ENCODE data around the gene DLL3. TPM values are rescaled to one million over a fixed set of nuclear protein-coding genes. Genes with fewer than 3 reads are reported as not detected.

DLL3 gene
- total RNA-seq, 1 experiment from 2014 or later, result 0.17 TPM

- Histone ChIP-seq H3K27me3 (ENCODE audit: insufficient read depth, low read length) (no peaks in the 10 kb centered on the region), H3K79me2 (ENCODE audit: insufficient read depth, low read length) (peaks cover 16% of the 10 kb centered on the region), H3K4me1 (ENCODE audit: control insufficient read depth in 1 of 2, insufficient read depth in 2 of 2, low read length in 2 of 2) (peaks cover 11 to 21% of the 10 kb centered on the region in 2 experiments), H3K36me3 (ENCODE audit: control insufficient read depth in 1 of 2, insufficient read depth in 2 of 2, low read length in 2 of 2) (no peaks in the 10 kb centered on the region), H3K4me3 (replicated peaks in 1 of 2; ENCODE audit: low read depth in 1 of 2, low read length in 2 of 2) (peak overlapping the region; percentile 78 to 82), H3K27ac (ENCODE audit: low read depth, low read length) (no peak overlapping the region), H3K4me2 (ENCODE audit: low read length) (peak overlapping the region; percentile 93), H3K9me3 (ENCODE audit: control insufficient read depth in 1 of 2, insufficient read depth in 1 of 2, low read depth in 1 of 2, low read length in 2 of 2) (no peaks in the 10 kb centered on the region), H2AFZ (ENCODE audit: low read depth, low read length, poor library complexity, severe bottlenecking) (peak overlapping the region; percentile 99), H4K20me1 (ENCODE audit: insufficient read depth) (no peaks in the 10 kb centered on the region), H3K9me2 (ENCODE audit: insufficient read depth) (no peaks in the 10 kb centered on the region), H3K9ac (ENCODE audit: low read length) (peak overlapping the region; percentile 71; the same call in 1 of the 2 replicates)
- intact Hi-C loops (cut with micrococcal nuclease), result loop anchor here (2.0 kb wide), 1 partner anchor 100 kb away; no protein-coding TSS in a partner anchor
- ChIA-PET RAD21 (ENCODE audit: low non-redundant PET in 1 of 2, low total read pairs in 2 of 2, uncharacterized antibody in 2 of 2, unreplicated experiment in 2 of 2) (no interaction called here), CTCF (interaction anchor here (0.9 to 1.9 kb wide), 4 partner anchors 8 to 133 kb away, joined by 3 to 9 read pairs (median 4); no protein-coding TSS in a partner anchor), POLR2A (interaction anchor here (1.6 kb wide), 1 partner anchor 105 kb away, joined by 5 read pairs; the partner anchor contains the start of gene RPS16)
- peak; percentile 13 for ATAC-seq
- DNase-seq (ENCODE audit: low read depth, low spot score), result no peak
- BruUV-seq (replicated peaks), result no TSS peak
- no peak for TF ChIP-seq ATF3 (IDR thresholded peaks at IDR 0.05)
- TF ChIP-seq CTCF (IDR thresholded peaks at IDR 0.05 in 2 of 3, conservative IDR thresholded peaks at IDR 0.05 in 1 of 3; ENCODE audit: borderline replicate concordance in 1 of 3, insufficient read depth in 1 of 3, low read depth in 2 of 3, low read length in 2 of 3), result peak in 1 of 3 experiments; percentile 11; a peak in 1 of 6 replicates
- 0 out of 2 replicates have a peak, but pooled peaks have one; percentile 20 for TF ChIP-seq CBX3 (IDR thresholded peaks at IDR 0.05; ENCODE audit: low read depth)
Measured at GRCh38 chr19:39540333-39540673, 41.6 kb downstream of the DLL3 start.

- intact Hi-C loops (cut with micrococcal nuclease), result no loop called here
- Histone ChIP-seq H2AFZ (ENCODE audit: low read depth, low read length, poor library complexity, severe bottlenecking) (no peak overlapping the region), H3K36me3 (ENCODE audit: control insufficient read depth in 1 of 2, insufficient read depth in 2 of 2, low read length in 2 of 2) (no peaks in the 10 kb centered on the region)
Measured at GRCh38 chr19:39542206-39542605, 43.5 kb downstream of the DLL3 start.

More at GRCh38 chr19:39542206-39542605, 43.5 kb downstream of the DLL3 start:
- Histone ChIP-seq H3K27ac (ENCODE audit: low read depth, low read length) (no peak overlapping the region), H3K79me2 (ENCODE audit: insufficient read depth, low read length) (peaks cover 16% of the 10 kb centered on the region), H3K4me3 (replicated peaks in 1 of 2; ENCODE audit: low read depth in 1 of 2, low read length in 2 of 2) (no peak overlapping the region), H3K9me3 (ENCODE audit: control insufficient read depth in 1 of 2, insufficient read depth in 1 of 2, low read depth in 1 of 2, low read length in 2 of 2) (no peaks in the 10 kb centered on the region), H3K9me2 (ENCODE audit: insufficient read depth) (no peaks in the 10 kb centered on the region), H3K4me1 (ENCODE audit: control insufficient read depth in 1 of 2, insufficient read depth in 2 of 2, low read length in 2 of 2) (peaks cover 11 to 21% of the 10 kb centered on the region in 2 experiments), H3K9ac (ENCODE audit: low read length) (no peak overlapping the region), H3K27me3 (ENCODE audit: insufficient read depth, low read length) (no peaks in the 10 kb centered on the region), H4K20me1 (ENCODE audit: insufficient read depth) (no peaks in the 10 kb centered on the region), H3K4me2 (ENCODE audit: low read length) (no peak overlapping the region)
- CTCF ChIA-PET, result interaction anchor here (0.8 kb wide), 1 partner anchor 10 kb away, joined by 3 read pairs; no protein-coding TSS in a partner anchor
- RAD21 ChIA-PET (ENCODE audit: low non-redundant PET in 1 of 2, low total read pairs in 2 of 2, uncharacterized antibody in 2 of 2, unreplicated experiment in 2 of 2), result no interaction called here
- no peak for DNase-seq (ENCODE audit: low read depth, low spot score)
- POLR2A ChIA-PET, result interaction anchor here (1.7 kb wide), 1 partner anchor 106 kb away, joined by 5 read pairs; the partner anchor contains the start of gene RPS16
- no peak for ATAC-seq
- BruUV-seq (replicated peaks), result no TSS peak
- TF ChIP-seq POLR2A (IDR thresholded peaks at IDR 0.05; ENCODE audit: borderline replicate concordance, extremely low read depth, insufficient read depth, insufficient read length) (no peak), FOSL1 (IDR thresholded peaks at IDR 0.05; ENCODE audit: low read depth) (no peak), TCF7L2 (IDR thresholded peaks at IDR 0.05; ENCODE audit: borderline replicate concordance, extremely low read depth, insufficient read depth, insufficient read length) (no peak), CBX3 (IDR thresholded peaks at IDR 0.05; ENCODE audit: low read depth) (no peak), ZNF274 (IDR thresholded peaks at IDR 0.05; ENCODE audit: low read depth, low read length) (no peak), MAX (IDR thresholded peaks at IDR 0.05) (no peak), EGR1 (IDR thresholded peaks at IDR 0.05; ENCODE audit: low read depth) (no peak), POLR2AphosphoS5 (IDR thresholded peaks at IDR 0.05; ENCODE audit: low read depth, low read length) (no peak), ELF1 (IDR thresholded peaks at IDR 0.05; ENCODE audit: borderline replicate concordance, low read depth) (no peak), EZH2phosphoT487 (IDR thresholded peaks at IDR 0.05; ENCODE audit: borderline replicate concordance) (no peak), CEBPB (IDR thresholded peaks at IDR 0.05; ENCODE audit: low read depth) (no peak)

All from HCT116 (cell line).